ENCODE data around the gene B3GALT6. TPM values are rescaled to one million over a fixed set of nuclear protein-coding genes. Genes with fewer than 3 reads are reported as not detected.
A peak's percentile ranks its signal among the peaks of the same experiment; 100 is the strongest.

The B3GALT6 gene
- total RNA-seq, 1 donor from 2014 or later, result 11.0 TPM

DNA sequence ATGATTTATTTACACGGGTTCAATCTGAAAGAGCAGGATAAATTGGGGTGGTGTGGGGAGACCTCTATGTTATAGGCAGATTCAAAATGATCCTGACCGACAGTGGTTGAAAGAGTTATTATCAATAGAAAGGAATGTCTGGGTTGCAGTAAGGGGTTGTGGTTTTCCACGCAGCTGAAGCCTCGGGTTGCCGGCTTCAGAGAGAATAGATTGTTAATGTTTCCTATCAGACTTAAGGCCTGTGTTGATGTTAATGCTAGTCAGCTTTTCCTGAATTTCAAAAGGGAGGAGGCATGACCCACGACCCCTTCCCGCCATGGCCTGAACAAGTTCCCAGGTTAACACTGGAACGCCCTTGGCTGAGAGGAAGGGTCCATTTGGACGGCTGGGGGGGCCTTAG lies 43.8 kb downstream of the B3GALT6 start:
- no peak overlapping the region for H3K27ac ChIP-seq
- no peaks in the 10 kb centered on the region for H3K27me3 ChIP-seq
- no peak for TF ChIP-seq POLR2AphosphoS5 (IDR thresholded peaks at IDR 0.05; ENCODE audit: insufficient read depth in 1 of 2, low read depth in 1 of 2)
- TF ChIP-seq POLR2A (IDR thresholded peaks at IDR 0.05), result no peak
- TF ChIP-seq CTCF (IDR thresholded peaks at IDR 0.05), result no peak
- H3K36me3 ChIP-seq, result no peaks in the 10 kb centered on the region
- H3K4me3 ChIP-seq, result no peak overlapping the region
- DNase-seq (ENCODE audit: extremely low spot score in 2 of 2), result no peak
- no peaks in the 10 kb centered on the region for H3K9me3 ChIP-seq
- peaks cover 38% of the 10 kb centered on the region for H3K4me1 ChIP-seq
- intact Hi-C loops (cut with DNase I), result no loop called here

DNA sequence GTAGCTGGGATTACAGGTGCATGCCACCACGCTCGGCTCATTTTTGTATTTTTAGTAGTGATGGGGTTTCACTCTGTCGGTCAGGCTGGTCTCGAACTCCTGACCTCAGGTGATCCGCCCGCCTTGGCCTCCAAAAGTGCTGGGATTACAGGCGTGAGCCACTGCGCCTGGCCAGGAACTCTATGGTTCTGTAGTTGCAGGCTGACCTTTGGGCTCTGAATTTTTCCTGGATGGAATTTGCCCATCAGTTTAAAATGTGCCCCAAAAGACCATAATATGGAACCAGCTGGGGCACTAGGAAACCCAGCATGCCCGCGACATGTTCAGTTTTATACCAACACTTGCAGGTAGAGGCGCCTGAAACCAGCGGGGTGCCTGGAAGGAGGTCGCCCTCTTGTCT lies 46.6 kb downstream of the B3GALT6 start:
- no peaks in the 10 kb centered on the region for H3K9me3 ChIP-seq
- DNase-seq (ENCODE audit: extremely low spot score in 2 of 2), result no peak
- no peak overlapping the region for H3K4me3 ChIP-seq
- no peak for TF ChIP-seq POLR2AphosphoS5 (IDR thresholded peaks at IDR 0.05; ENCODE audit: insufficient read depth in 1 of 2, low read depth in 1 of 2)
- no peak for TF ChIP-seq POLR2A (IDR thresholded peaks at IDR 0.05)
- no peak for TF ChIP-seq CTCF (IDR thresholded peaks at IDR 0.05)
- H3K4me1 ChIP-seq, result peaks cover 21% of the 10 kb centered on the region
- H3K27ac ChIP-seq, result no peak overlapping the region
- intact Hi-C loops (cut with DNase I), result no loop called here
- H3K36me3 ChIP-seq, result no peaks in the 10 kb centered on the region
- H3K27me3 ChIP-seq, result no peaks in the 10 kb centered on the region

DNA sequence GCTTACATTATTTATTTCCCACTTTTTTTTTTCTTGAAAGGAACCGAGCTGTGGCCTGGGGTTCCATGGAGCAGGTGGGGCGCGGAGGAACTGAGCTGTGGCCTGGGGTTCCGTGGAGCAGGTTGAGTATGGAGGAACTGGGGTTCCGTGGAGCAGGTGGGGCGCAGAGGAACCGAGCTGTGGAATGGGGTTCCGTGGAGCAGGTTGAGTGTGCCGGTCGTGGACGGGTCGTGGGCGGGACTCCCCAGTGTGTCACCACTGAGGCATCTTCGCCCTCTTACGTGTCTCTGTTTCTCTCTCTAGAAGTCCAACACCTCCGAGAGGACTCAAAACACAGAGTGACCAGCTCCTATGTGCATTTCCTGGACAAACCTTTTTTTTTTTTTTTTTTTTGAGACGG lies 47.0 kb downstream of the B3GALT6 start:
- DNase-seq (ENCODE audit: extremely low spot score in 2 of 2), result no peak
- H3K36me3 ChIP-seq, result no peaks in the 10 kb centered on the region
- intact Hi-C loops (cut with DNase I), result no loop called here
- H3K4me1 ChIP-seq, result peaks cover 21% of the 10 kb centered on the region
- TF ChIP-seq POLR2A (IDR thresholded peaks at IDR 0.05) (no peak), POLR2AphosphoS5 (IDR thresholded peaks at IDR 0.05; ENCODE audit: insufficient read depth in 1 of 2, low read depth in 1 of 2) (no peak), CTCF (IDR thresholded peaks at IDR 0.05) (no peak)
- H3K9me3 ChIP-seq, result no peaks in the 10 kb centered on the region
- H3K27ac ChIP-seq, result no peak overlapping the region
- no peak overlapping the region for H3K4me3 ChIP-seq
- no peaks in the 10 kb centered on the region for H3K27me3 ChIP-seq

DNA sequence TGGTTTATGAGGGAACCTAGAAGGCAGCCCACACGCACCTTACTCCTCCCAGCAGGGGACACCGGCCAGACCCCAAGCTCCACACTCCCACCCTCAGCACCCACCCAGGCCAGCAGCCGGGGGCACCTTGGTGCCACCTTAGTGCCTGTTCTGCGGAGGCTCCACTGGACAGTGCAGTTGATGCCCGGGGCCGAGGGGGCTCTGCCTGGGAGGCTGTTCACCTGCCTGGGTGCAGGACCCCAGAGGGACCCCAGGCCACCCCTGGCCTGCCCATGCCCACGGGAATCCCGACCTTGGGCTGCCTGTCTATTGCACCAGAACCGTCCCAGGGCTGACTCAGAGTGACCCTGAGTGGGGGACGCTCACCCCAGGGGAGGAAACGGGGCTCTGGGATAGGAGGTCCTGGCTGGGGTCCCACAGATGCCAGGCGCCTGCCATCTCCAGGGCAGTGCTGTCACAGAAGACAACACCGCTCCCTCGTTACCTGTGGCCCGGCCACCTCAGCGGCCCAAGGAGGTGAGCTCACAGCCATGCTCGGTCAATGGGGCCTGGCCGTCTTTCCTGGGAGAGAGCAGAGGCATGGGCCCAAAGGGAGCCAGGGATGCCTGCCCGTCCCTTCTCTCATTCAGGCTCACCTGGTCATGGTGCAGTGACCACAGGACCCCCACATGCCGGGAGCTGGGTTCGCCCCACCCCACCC lies 48.9 kb downstream of the B3GALT6 start:
- TF ChIP-seq CTCF (IDR thresholded peaks at IDR 0.05), result no peak
- no peak for TF ChIP-seq POLR2AphosphoS5 (IDR thresholded peaks at IDR 0.05; ENCODE audit: insufficient read depth in 1 of 2, low read depth in 1 of 2)
- no peak for TF ChIP-seq POLR2A (IDR thresholded peaks at IDR 0.05)
- no peak for DNase-seq (ENCODE audit: extremely low spot score in 2 of 2)
- peaks cover 5% of the 10 kb centered on the region for H3K4me1 ChIP-seq
- H3K4me3 ChIP-seq, result no peak overlapping the region
- no peaks in the 10 kb centered on the region for H3K9me3 ChIP-seq
- H3K27ac ChIP-seq, result no peak overlapping the region
- no peaks in the 10 kb centered on the region for H3K27me3 ChIP-seq
- intact Hi-C loops (cut with DNase I), result no loop called here
- H3K36me3 ChIP-seq, result no peaks in the 10 kb centered on the region

GRCh38 chr1:1281533-1282321 lies 49.7 kb downstream of the B3GALT6 start:
- Histone ChIP-seq H3K27me3 (no peaks in the 10 kb centered on the region), H3K9me3 (no peaks in the 10 kb centered on the region), H3K4me3 (no peak overlapping the region), H3K36me3 (no peaks in the 10 kb centered on the region), H3K27ac (peak overlapping the region; percentile 61), H3K4me1 (peaks cover 5% of the 10 kb centered on the region)
- DNase-seq (ENCODE audit: extremely low spot score in 2 of 2), result no peak
- intact Hi-C loops (cut with DNase I), result no loop called here
- peak in 1 of 2 donors; percentile 35 for TF ChIP-seq POLR2AphosphoS5 (IDR thresholded peaks at IDR 0.05; ENCODE audit: insufficient read depth in 1 of 2, low read depth in 1 of 2)
- TF ChIP-seq CTCF (IDR thresholded peaks at IDR 0.05), result no peak
